ENCODE data around the gene ATL3.

- no peak for TF ChIP-seq CTCF (IDR thresholded peaks at IDR 0.05; ENCODE audit: low read length)
- TF ChIP-seq EZH2 (IDR thresholded peaks at IDR 0.05; ENCODE audit: borderline replicate concordance, low read length): no peak
Measured at GRCh38 chr11:63609536-63609935, 61.6 kb downstream of the ATL3 start.

All from OCI-LY1 (cell line).